Testis (tissue), 2 donors: Measurements from ENCODE around the gene TSR1.

ENCODE experiments used
- CTCF ChIP-seq, 3 experiments: fragments of 450-650 bp in 2 of 3; fragments of 200-600 bp in 1 of 3; sonication (generic) in 1 of 3; IDR thresholded peaks; one replicate each; pipeline ENCODE4 v1.5.1; 2016 to 2019; ENCODE audit warnings: antibody characterized with exemption in 3 of 3, mild to moderate bottlenecking in 2 of 3, moderate library complexity in 1 of 3
- POLR2A ChIP-seq: fragments of 450-650 bp; IDR thresholded peaks from one replicate; pipeline ENCODE4 v1.6.1; 2017; ENCODE audit warnings: antibody characterized with exemption, mild to moderate bottlenecking, moderate library complexity

DNA sequence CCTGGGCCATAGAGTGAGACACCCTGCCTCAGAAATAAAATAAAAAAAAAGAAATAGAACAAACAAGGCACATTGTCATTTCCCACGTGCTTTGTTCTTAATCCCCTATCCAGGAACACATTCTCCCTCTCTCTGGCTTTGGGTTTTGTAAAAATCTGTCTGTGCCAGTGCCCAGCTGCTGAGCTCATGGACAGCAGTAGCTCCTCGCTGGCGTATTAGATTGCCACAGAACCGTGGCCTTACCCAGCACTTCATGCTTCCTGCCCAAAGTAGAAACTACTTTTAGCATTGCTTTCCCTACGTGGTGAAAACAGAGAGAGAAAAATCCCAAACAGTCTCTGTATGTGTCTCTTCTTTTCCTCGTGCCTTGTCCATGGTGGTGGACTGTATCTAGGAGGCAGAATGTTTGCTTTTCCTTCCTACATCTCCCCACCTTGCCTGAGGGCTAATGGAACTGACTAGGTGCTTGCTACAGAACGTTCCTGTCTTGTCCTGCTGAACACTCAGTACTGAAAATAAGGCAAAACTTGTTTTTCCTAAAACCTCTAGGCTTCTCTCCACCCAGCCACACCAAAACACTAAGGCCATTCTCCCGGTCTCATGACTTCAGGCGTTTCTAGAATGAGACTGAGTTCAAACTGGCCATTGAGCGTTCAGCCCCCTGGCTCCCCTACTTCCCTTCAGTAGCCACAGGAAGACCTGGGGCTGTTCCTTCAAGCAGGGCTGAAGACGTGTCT, 38.5 kb upstream of the TSR1 start:
- TF ChIP-seq CTCF (IDR thresholded peaks at IDR 0.05) (no peak), POLR2A (no peak)
